DOHH2 (cell line): ENCODE data around the gene CPZ.

Source experiments
- H3F3A ChIP-seq: fragments of 200-600 bp; sonication (generic), shearing (Covaris generic); 2 replicates; pipeline ENCODE4 v1.6.0; 2016; ENCODE audit warnings: antibody characterized with exemption, mild to moderate bottlenecking; ENCODE audit not compliant: control insufficient read depth, insufficient read depth
- H3K27ac ChIP-seq: fragments of 200-600 bp; sonication (generic); 2 replicates; pipeline ENCODE4 v1.5.1; 2014; ENCODE audit warnings: low read depth, mild to moderate bottlenecking, low read length, moderate library complexity
- H3K27me3 ChIP-seq: fragments of 200-600 bp; sonication (generic); 2 replicates; pipeline ENCODE4 v1.6.1; 2014; ENCODE audit warnings: mild to moderate bottlenecking, low read length, mixed read lengths; ENCODE audit not compliant: control insufficient read depth
- H3K36me3 ChIP-seq: fragments of 200-600 bp; sonication (generic); 2 replicates; pipeline ENCODE4 v1.6.1; 2014; ENCODE audit warnings: mild to moderate bottlenecking, low read length, moderate library complexity, mixed read lengths; ENCODE audit not compliant: control insufficient read depth
- H3K4me1 ChIP-seq: fragments of 200-600 bp; sonication (generic); 2 replicates; pipeline ENCODE4 v1.6.1; 2014; ENCODE audit warnings: mild to moderate bottlenecking, low read length, mixed read lengths; ENCODE audit not compliant: control insufficient read depth
- H3K4me2 ChIP-seq: fragments of 200-600 bp; sonication (generic); 2 replicates; pipeline ENCODE4 v1.6.0; 2014; ENCODE audit warnings: mild to moderate bottlenecking, low read length, moderate library complexity
- H3K4me3 ChIP-seq: fragments of 200-600 bp; sonication (generic); 2 replicates; pipeline ENCODE4 v1.5.1; 2014; ENCODE audit warnings: mild to moderate bottlenecking, low read length, mixed read lengths
- H3K79me2 ChIP-seq: fragments of 200-600 bp; sonication (generic); 2 replicates; pipeline ENCODE4 v1.6.1; 2014; ENCODE audit warnings: mild to moderate bottlenecking, low read length, mixed read lengths; ENCODE audit not compliant: control insufficient read depth
- H3K9me2 ChIP-seq: fragments of 200-600 bp; sonication (generic); replicated peaks from 2 replicates; pipeline ENCODE4 v1.6.1; 2014; ENCODE audit warnings: mild to moderate bottlenecking, low read length, mixed read lengths; ENCODE audit not compliant: control insufficient read depth
- H3K9me3 ChIP-seq: fragments of 200-600 bp; sonication (generic); 2 replicates; pipeline ENCODE4 v1.6.1; 2014; ENCODE audit warnings: antibody characterized with exemption, low read length, mixed read lengths; ENCODE audit not compliant: control insufficient read depth, insufficient read depth
- H4K20me1 ChIP-seq: fragments of 200-600 bp; sonication (generic); 2 replicates; pipeline ENCODE4 v1.6.0; 2014; ENCODE audit warnings: low read depth, mild to moderate bottlenecking, antibody characterized with exemption, low read length, moderate library complexity; ENCODE audit not compliant: control insufficient read depth, insufficient read depth
- CTCF ChIP-seq: fragments of 200-600 bp; sonication (generic); IDR thresholded peaks from one replicate; pipeline ENCODE4 v1.5.1; 2014; ENCODE audit warnings: antibody characterized with exemption, mild to moderate bottlenecking, low read depth, low read length; ENCODE audit not compliant: poor library complexity, severe bottlenecking
- EZH2phosphoT487 ChIP-seq: fragments of 200-600 bp; sonication (generic); IDR thresholded peaks from 2 replicates; pipeline ENCODE4 v1.6.1; 2017; ENCODE audit warnings: borderline replicate concordance, mild to moderate bottlenecking, antibody characterized with exemption, low read length, moderate library complexity, mixed read lengths

The CPZ gene

GRCh38 chr4:8666581-8666980 lies 74.0 kb downstream of the CPZ start:
- Histone ChIP-seq H3K9me3 (no peaks in the 10 kb centered on the region), H3K27ac (no peak overlapping the region), H3K27me3 (no peaks in the 10 kb centered on the region), H3K79me2 (no peaks in the 10 kb centered on the region), H3K4me2 (no peak overlapping the region), H4K20me1 (no peaks in the 10 kb centered on the region), H3F3A (no peaks in the 10 kb centered on the region), H3K9me2 (no peaks in the 10 kb centered on the region), H3K4me3 (no peak overlapping the region), H3K4me1 (no peaks in the 10 kb centered on the region), H3K36me3 (no peaks in the 10 kb centered on the region)
- TF ChIP-seq EZH2phosphoT487 (no peak), CTCF (no peak)
